ENCODE measurements around the gene CPVL. TPM values are rescaled to one million over a fixed set of nuclear protein-coding genes. Genes with fewer than 3 reads are reported as not detected.
"Not testable (repeated sequence)": the region's sequence is repeated elsewhere in the genome, so short reads cannot be mapped to it uniquely, and the experiment has no call there.

Gene CPVL
- total RNA-seq, 1 donor from 2014 or later, result 15.2 TPM

DNA sequence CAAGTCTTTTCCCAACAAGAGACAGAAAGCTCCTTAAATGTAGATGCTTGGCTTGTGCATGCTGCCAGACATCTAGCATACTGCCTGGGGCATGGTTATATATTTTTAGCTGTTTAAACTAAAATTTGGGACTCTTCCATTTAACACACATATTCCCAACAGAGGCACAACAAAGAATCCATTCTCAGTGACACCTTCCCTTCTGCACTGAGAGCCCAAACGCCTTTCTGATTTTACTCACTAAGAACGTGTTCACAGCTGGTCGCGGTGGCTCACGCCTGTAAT is 49.9 kb downstream of the CPVL start:
- Histone ChIP-seq H3K9me3 (no peaks in the 10 kb centered on the region), H3K36me3 (no peaks in the 10 kb centered on the region), H3K4me1 (no peaks in the 10 kb centered on the region), H3K27ac (no peak overlapping the region), H3K27me3 (no peaks in the 10 kb centered on the region), H3K4me3 (no peak overlapping the region)
- intact Hi-C loops (cut with DNase I), result no loop called here
- TF ChIP-seq, protein P1, sequence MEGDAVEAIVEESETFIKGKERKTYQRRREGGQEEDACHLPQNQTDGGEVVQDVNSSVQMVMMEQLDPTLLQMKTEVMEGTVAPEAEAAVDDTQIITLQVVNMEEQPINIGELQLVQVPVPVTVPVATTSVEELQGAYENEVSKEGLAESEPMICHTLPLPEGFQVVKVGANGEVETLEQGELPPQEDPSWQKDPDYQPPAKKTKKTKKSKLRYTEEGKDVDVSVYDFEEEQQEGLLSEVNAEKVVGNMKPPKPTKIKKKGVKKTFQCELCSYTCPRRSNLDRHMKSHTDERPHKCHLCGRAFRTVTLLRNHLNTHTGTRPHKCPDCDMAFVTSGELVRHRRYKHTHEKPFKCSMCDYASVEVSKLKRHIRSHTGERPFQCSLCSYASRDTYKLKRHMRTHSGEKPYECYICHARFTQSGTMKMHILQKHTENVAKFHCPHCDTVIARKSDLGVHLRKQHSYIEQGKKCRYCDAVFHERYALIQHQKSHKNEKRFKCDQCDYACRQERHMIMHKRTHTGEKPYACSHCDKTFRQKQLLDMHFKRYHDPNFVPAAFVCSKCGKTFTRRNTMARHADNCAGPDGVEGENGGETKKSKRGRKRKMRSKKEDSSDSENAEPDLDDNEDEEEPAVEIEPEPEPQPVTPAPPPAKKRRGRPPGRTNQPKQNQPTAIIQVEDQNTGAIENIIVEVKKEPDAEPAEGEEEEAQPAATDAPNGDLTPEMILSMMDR (IDR thresholded peaks at IDR 0.05), result no peak
- no peak for DNase-seq (ENCODE audit: low spot score in 2 of 2)

DNA sequence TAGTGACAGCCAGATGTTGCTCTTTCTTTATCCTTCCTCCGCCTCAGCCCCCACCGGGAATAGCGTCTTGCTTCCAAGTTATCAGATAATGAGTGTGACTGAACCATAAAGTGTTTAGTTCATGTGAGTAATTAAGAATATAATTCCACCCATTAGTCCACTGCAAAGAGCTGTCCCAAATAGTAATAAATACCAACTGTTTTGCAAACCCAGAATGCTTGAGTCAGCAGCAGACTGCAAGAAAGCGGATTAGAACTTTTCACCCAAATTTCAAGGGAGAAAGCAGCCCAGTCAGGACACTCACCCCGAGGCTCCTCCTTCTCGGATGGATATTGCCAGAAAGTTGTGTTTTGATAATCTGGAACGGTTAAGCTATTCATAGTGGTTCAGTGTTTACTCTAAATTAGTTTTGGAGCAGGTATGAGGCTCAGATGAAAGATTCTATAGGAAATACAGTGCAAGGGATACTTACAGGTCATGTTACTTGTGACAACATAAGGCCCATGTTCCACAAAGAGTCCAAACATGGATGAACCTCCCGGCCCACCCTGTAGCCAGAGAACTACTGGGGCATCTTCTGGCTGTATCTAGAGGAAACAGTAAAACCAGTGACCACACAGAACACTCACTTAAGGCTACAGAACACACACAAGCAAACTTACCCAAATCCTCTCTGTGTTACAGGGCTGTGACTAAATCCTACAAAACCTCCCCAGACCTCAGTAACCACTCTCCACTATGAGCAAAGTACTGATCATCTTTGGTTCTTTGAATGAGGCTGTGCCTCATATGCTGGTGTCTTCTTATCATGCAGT is 50.5 kb downstream of the CPVL start:
- DNase-seq (ENCODE audit: low spot score in 2 of 2), result no peak
- intact Hi-C loops (cut with DNase I), result no loop called here
- no peaks in the 10 kb centered on the region for H3K4me1 ChIP-seq
- H3K4me3 ChIP-seq, result no peak overlapping the region
- no peaks in the 10 kb centered on the region for H3K36me3 ChIP-seq
- no peak overlapping the region for H3K27ac ChIP-seq
- H3K9me3 ChIP-seq, result no peaks in the 10 kb centered on the region
- TF ChIP-seq, protein P1 (IDR thresholded peaks at IDR 0.05), result no peak
- H3K27me3 ChIP-seq, result no peaks in the 10 kb centered on the region

DNA sequence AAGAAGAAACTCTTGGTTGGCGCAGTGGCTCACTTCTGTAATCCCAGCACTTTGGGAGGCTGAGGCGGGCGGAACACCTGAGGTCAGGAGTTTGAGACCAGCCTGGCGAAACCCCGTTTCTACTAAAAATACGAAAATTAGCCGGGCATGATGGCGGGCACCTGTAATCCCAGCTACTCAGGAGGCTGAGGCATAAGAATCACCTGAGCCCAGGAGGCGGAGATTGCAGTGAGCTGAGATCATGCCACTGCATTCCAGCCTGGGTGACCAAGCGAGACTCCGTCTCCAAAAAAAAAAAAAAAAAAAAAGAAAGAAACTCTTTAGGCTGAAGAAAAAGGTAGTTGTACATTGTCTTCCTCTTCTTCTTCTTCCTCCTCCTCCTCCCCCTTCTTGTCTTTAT is 53.2 kb downstream of the CPVL start:
- H3K27me3 ChIP-seq; DNase-seq (ENCODE audit: low spot score in 2 of 2); intact Hi-C loops (cut with DNase I); H3K36me3 ChIP-seq; H3K9me3 ChIP-seq; H3K4me3 ChIP-seq; H3K4me1 ChIP-seq; H3K27ac ChIP-seq: not testable (repeated sequence)

DNA sequence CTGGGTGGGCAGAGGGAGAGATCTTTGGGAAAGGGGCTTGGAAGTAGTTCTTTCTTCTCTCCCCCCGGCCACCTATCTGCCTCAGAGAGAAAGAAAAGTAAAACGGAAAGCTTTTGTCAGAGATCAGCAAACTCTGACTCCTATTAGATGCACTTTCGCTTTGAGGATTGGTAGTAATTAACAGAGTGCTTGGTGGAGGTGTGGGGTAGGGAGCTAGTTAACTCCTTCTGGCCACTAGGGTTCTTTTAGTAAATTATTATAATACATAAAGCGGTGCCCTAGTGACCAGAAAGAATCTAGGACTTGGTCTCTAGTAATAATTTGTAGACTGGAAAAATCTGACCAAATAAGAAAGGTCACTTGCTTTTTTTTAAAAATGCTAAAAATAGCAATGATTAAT is 54.6 kb downstream of the CPVL start:
- no peak for DNase-seq (ENCODE audit: low spot score in 2 of 2)
- Histone ChIP-seq H3K27me3 (no peaks in the 10 kb centered on the region), H3K9me3 (no peaks in the 10 kb centered on the region), H3K27ac (peak overlapping the region; percentile 59 to 75), H3K4me3 (peak overlapping the region; percentile 30 to 58), H3K4me1 (no peaks in the 10 kb centered on the region), H3K36me3 (no peaks in the 10 kb centered on the region)
- intact Hi-C loops (cut with DNase I), result no loop called here
- TF ChIP-seq, protein P1 (IDR thresholded peaks at IDR 0.05), result no peak

DNA sequence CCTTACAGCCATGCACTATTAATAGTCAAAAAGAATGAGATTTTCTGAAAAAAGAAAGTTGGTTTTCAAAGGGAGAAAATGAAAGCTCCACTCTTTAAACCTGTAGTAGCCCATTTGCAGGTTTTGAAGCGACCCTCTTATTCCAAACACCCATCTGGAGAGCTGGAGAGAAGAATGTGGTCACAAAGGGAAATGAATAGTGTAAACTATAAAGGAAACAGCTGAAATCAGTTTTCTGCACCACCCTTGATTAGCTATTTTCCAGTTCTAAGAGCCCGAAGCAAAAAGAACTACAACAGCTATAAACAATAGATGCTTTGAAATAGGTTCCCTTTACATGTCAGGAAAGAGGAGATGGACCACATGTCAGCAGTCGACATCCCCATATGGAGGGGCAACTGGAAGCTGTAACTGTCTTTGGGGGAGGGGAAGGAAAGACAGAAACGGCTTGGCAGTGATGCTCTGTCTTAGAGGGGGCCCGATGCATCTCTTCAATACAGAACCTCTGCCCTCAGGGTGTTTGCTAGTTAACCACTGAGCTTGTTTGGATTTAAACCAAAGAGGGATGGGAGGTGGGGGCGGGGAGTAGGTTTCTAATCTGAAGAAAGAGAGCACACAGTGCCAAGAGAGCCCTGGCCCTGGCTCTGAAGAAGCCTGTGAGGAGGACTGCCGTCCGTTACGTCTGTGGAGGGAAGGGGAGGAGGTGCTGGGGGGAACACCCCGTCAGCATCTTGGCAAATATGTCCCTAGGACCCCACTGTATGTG is 55.3 kb downstream of the CPVL start:
- Histone ChIP-seq H3K9me3 (no peaks in the 10 kb centered on the region), H3K27me3 (no peaks in the 10 kb centered on the region), H3K36me3 (no peaks in the 10 kb centered on the region), H3K4me1 (no peaks in the 10 kb centered on the region), H3K4me3 (peak overlapping the region; percentile 30 to 58), H3K27ac (peak overlapping the region; percentile 59 to 75)
- intact Hi-C loops (cut with DNase I), result no loop called here
- no peak for DNase-seq (ENCODE audit: low spot score in 2 of 2)
- TF ChIP-seq, protein P1 (IDR thresholded peaks at IDR 0.05), result no peak

DNA sequence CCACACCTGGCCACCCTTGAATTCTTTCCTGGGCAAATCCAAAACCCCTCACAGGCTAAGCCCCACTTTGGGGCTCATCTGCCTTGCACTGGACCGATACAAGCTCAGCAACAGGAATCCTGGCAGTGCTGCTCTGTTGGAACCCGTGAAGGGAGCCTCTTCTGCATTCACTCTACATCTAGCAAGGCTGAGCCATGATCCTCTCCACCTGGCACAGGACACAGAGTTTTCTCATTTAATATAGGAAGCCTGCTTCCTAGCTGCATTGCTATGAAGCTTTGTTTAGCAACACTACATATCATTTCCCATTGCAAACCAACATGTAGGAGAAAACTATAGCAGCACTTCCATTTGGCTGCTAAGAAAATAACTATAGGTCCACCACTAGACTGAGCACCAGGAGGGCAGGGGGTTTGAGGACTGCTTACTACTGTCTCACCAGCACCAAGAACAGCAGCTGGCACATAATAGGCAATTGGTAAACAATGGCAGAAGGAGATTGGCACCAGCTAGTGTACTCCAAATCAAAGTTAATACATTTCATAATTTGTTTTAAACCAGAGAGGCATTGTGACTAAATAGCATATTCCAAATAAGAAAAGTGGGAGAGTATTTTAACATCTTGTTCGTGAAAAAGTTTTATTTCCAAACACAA is 56.1 kb downstream of the CPVL start:
- no peak for DNase-seq (ENCODE audit: low spot score in 2 of 2)
- Histone ChIP-seq H3K4me1 (no peaks in the 10 kb centered on the region), H3K27ac (no peak overlapping the region), H3K4me3 (no peak overlapping the region), H3K27me3 (no peaks in the 10 kb centered on the region), H3K9me3 (no peaks in the 10 kb centered on the region), H3K36me3 (no peaks in the 10 kb centered on the region)
- intact Hi-C loops (cut with DNase I), result no loop called here
- TF ChIP-seq, protein P1 (IDR thresholded peaks at IDR 0.05), result no peak

Measured in ascending aorta (tissue), 2 donors.